ENCODE measurements around the gene GBGT1. TPM values are rescaled to one million over a fixed set of nuclear protein-coding genes. Genes with fewer than 3 reads are reported as not detected.
A peak's percentile ranks its signal among the peaks of the same experiment; 100 is the strongest.

GBGT1 gene
- total and polyA plus RNA-seq, 9 of the 15 experiments (the other 6 are each of a cell fraction or from before 2014, with no cell fraction given), result 0.55 to 25.8 (median 13.7) TPM

DNA sequence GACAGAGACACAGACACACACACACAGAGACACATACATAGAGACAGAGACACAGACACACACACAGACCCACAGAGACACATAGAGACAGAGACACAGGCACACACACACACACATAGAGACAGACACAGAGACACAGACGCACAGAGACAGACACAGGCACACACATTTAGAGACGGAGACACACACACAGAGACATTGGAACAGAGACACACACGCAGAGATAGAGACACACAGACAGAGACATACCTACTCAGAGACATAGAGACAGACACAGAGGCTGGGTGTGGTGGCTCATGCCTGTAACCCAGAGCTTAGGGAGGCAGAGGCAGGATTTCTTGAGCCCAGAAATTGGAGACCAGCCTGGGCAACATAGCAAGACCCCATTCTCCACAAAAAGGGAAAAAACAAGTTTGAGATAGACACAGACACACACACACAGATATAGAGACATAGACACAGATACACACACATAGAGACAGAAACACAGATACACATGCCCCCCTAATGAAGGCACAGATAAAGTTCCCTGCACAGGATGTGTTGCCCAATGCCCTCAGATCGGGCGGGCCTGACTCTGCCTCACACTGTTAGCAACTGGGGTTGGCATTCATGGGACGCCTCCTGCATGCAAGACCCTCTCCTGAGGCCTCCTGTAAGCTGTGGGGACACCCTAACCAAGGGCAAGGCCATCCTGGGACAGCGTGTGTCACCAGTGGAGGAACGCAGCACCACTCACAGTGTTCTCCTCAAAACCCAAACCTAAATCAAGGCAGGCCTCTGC is 39.4 kb downstream of the GBGT1 start (continued):
- TF ChIP-seq ARID1B (IDR thresholded peaks at IDR 0.05), result peak; percentile 20; the same call in 1 of the 2 replicates
- TF ChIP-seq SMARCA5 (IDR thresholded peaks at IDR 0.05), result peak; percentile 78; the same call in 1 of the 2 replicates
- peak; percentile 94 for TF ChIP-seq BCOR (IDR thresholded peaks at IDR 0.05)
- TF ChIP-seq, protein P1, sequence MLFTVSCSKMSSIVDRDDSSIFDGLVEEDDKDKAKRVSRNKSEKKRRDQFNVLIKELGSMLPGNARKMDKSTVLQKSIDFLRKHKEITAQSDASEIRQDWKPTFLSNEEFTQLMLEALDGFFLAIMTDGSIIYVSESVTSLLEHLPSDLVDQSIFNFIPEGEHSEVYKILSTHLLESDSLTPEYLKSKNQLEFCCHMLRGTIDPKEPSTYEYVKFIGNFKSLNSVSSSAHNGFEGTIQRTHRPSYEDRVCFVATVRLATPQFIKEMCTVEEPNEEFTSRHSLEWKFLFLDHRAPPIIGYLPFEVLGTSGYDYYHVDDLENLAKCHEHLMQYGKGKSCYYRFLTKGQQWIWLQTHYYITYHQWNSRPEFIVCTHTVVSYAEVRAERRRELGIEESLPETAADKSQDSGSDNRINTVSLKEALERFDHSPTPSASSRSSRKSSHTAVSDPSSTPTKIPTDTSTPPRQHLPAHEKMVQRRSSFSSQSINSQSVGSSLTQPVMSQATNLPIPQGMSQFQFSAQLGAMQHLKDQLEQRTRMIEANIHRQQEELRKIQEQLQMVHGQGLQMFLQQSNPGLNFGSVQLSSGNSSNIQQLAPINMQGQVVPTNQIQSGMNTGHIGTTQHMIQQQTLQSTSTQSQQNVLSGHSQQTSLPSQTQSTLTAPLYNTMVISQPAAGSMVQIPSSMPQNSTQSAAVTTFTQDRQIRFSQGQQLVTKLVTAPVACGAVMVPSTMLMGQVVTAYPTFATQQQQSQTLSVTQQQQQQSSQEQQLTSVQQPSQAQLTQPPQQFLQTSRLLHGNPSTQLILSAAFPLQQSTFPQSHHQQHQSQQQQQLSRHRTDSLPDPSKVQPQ (CRISPR knock-in tag; IDR thresholded peaks at IDR 0.05; ENCODE audit: borderline replicate concordance), result no peak
- 0 out of 2 replicates have a peak, but pooled peaks have one; percentile 26 for TF ChIP-seq ZNF407 (IDR thresholded peaks at IDR 0.05; ENCODE audit: low read depth)
- TF ChIP-seq HDAC1 (IDR thresholded peaks at IDR 0.05), result peak; percentile 5 to 54; a peak in 1 of 4 replicates
- 0 out of 2 replicates have a peak, but pooled peaks have one; percentile 15 for TF ChIP-seq POLR2A (conservative IDR thresholded peaks at IDR 0.05)
- TF ChIP-seq TFAM (CRISPR knock-in tag; conservative IDR thresholded peaks at IDR 0.05), result no peak
- no peak for TF ChIP-seq SLC30A9 (CRISPR knock-in tag; IDR thresholded peaks at IDR 0.05)
- peak; percentile 99 for TF ChIP-seq ZNF121 (CRISPR knock-in tag; conservative IDR thresholded peaks at IDR 0.05)
- 0 out of 2 replicates have a peak, but pooled peaks have one; percentile 55 for TF ChIP-seq ZNF224 (CRISPR knock-in tag; IDR thresholded peaks at IDR 0.05)
- peak; percentile 93 for TF ChIP-seq ELF4 (CRISPR knock-in tag; IDR thresholded peaks at IDR 0.05)
- TF ChIP-seq PHF20 (IDR thresholded peaks at IDR 0.05; ENCODE audit: partially characterized antibody), result peak; percentile 80
- TF ChIP-seq SMARCE1 (IDR thresholded peaks at IDR 0.05), result peak; percentile 32; the same call in 1 of the 2 replicates
- TF ChIP-seq WHSC1 (IDR thresholded peaks at IDR 0.05; ENCODE audit: low read length), result peak; percentile 66
- TF ChIP-seq ZNF384 (IDR thresholded peaks at IDR 0.05; ENCODE audit: low read depth, low read length), result no peak
- TF ChIP-seq TSC22D4 (tag; IDR thresholded peaks at IDR 0.05), result peak; percentile 8; the same call in 1 of the 2 replicates
- peak; percentile 41; the same call in 1 of the 2 replicates for TF ChIP-seq DPF2 (IDR thresholded peaks at IDR 0.05)

Measured in K562 (cell line).